GM15510 (cell line): ENCODE results near the gene NXPH2.

Source experiments
- POLR2A ChIP-seq: IDR thresholded peaks from 3 replicates; pipeline ENCODE4 v1.6.1; 2011; ENCODE audit warnings: borderline replicate concordance; ENCODE audit not compliant: insufficient read length; ENCODE audit errors: extremely low read depth

Gene NXPH2

GRCh38 chr2:138689705-138690104 is 90.5 kb downstream of the NXPH2 start:
- no peak for TF ChIP-seq POLR2A

- TF ChIP-seq POLR2A: no peak
These were observed 98.0 kb downstream of the NXPH2 start for GRCh38 chr2:138682163-138682562.

GRCh38 chr2:138677221-138677620 is 103.0 kb downstream of the NXPH2 start:
- TF ChIP-seq POLR2A: no peak

- no peak for TF ChIP-seq POLR2A
These were observed 103.6 kb downstream of the NXPH2 start for GRCh38 chr2:138676619-138677021.

- no peak for TF ChIP-seq POLR2A
These were observed 108.6 kb downstream of the NXPH2 start for GRCh38 chr2:138671566-138671965.

GRCh38 chr2:138670734-138671133 is 109.5 kb downstream of the NXPH2 start:
- no peak for TF ChIP-seq POLR2A

- no peak for TF ChIP-seq POLR2A
These were observed 114.3 kb downstream of the NXPH2 start for GRCh38 chr2:138665937-138666336.

- TF ChIP-seq POLR2A: no peak
These were observed 121.8 kb downstream of the NXPH2 start for GRCh38 chr2:138658187-138658894.

GRCh38 chr2:138654146-138654545 is 126.0 kb downstream of the NXPH2 start:
- TF ChIP-seq POLR2A: no peak

- no peak for TF ChIP-seq POLR2A
These were observed 127.8 kb downstream of the NXPH2 start for GRCh38 chr2:138652378-138652777.

- no peak for TF ChIP-seq POLR2A
These were observed 130.6 kb downstream of the NXPH2 start for GRCh38 chr2:138649571-138649970.

GRCh38 chr2:138648606-138649005 is 131.6 kb downstream of the NXPH2 start:
- TF ChIP-seq POLR2A: no peak

- no peak for TF ChIP-seq POLR2A
These were observed 139.1 kb downstream of the NXPH2 start for GRCh38 chr2:138640921-138641676.

- TF ChIP-seq POLR2A: no peak
These were observed 142.5 kb downstream of the NXPH2 start for GRCh38 chr2:138637686-138638085.

GRCh38 chr2:138637061-138637460 is 143.1 kb downstream of the NXPH2 start:
- no peak for TF ChIP-seq POLR2A

- TF ChIP-seq POLR2A: no peak
These were observed 147.1 kb downstream of the NXPH2 start for GRCh38 chr2:138633049-138633448.
